ENCODE data around the gene CACNA1C. TPM values are rescaled to one million over a fixed set of nuclear protein-coding genes. Genes with fewer than 3 reads are reported as not detected.

Gene CACNA1C
- total and polyA plus RNA-seq, 2 donors (not counting 1 experiment from before 2014, with no cell fraction given), result 0.01 to 0.02 TPM

DNA sequence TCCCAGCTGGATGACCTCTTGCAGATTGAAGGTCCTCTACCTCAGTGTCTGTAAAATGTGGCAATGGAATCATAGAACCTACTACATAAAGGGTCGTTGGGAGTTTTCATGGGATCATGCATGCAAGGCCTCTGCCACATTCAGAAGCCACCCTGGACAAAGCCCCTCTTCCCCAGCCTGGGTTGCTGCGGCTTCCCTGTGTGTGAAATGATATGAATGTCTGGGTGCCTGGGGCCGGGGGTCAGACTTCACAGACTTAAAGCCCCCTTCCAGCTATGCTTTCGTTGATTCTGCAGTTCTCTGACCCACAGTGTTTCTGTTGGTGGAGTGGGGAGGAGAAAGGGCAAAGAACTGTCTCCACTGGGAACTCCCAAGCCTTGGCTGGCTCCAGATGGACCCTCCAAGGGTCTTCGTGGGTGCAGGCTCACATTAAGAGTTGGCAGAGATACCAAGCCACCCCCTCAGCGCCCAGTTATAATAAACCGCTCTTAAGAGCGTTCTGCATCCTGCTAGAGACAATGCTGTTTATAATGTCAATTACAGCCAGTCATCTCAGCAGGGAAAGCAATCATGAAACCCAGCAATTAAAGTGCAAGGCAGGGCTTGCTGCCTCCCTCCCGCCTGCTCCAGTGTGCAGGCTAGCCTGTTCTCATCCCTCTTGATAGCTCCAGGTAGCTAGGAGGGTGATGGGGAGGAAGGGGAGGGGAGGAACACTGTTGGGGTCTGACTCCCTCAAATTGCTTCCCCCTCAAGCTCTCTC lies 531.0 kb downstream of the CACNA1C start:
- H3K79me2 ChIP-seq (ENCODE audit: control insufficient read depth, insufficient read depth, low read length), result no peaks in the 10 kb centered on the region
- no peak overlapping the region for H3K4me2 ChIP-seq (replicated peaks; ENCODE audit: low read depth, low read length, poor library complexity, severe bottlenecking)
- TF ChIP-seq EZH2 (IDR thresholded peaks at IDR 0.05; ENCODE audit: borderline replicate concordance, insufficient read depth, low read depth, low read length, poor library complexity, severe bottlenecking) (no peak), CTCF (IDR thresholded peaks at IDR 0.05) (no peak)
- Mint-ChIP-seq H3K4me1 (peaks cover 3% of the 10 kb centered on the region), H3K4me3 (no peak overlapping the region), H3K27me3 (peaks cover 44% of the 10 kb centered on the region), H3K27ac (no peak overlapping the region), H3K9me3 (ENCODE audit: insufficient read depth) (no peaks in the 10 kb centered on the region)
- H2AFZ ChIP-seq (ENCODE audit: insufficient read depth, low read depth, low read length, poor library complexity, severe bottlenecking), result peak overlapping the region; percentile 33
- CTCF ChIA-PET, result no interaction called here
- no peak overlapping the region for H3K27ac ChIP-seq (ENCODE audit: low read length in 2 of 2)
- no peaks in the 10 kb centered on the region for H3K36me3 ChIP-seq (replicated peaks in 1 of 2; ENCODE audit: control extremely low read depth in 1 of 2, control insufficient read depth in 1 of 2, extremely low read depth in 1 of 2, insufficient read depth in 2 of 2, low read length in 1 of 2)
- no peaks in the 10 kb centered on the region for H3K4me1 ChIP-seq (ENCODE audit: control insufficient read depth in 2 of 2, insufficient read depth in 2 of 2, low read length in 2 of 2)
- POLR2A ChIA-PET, result no interaction called here
- ATAC-seq (ENCODE audit: low read depth) (no peak), DNase-seq (no peak)
- H3K9ac ChIP-seq (ENCODE audit: low read length), result no peak overlapping the region
- no peaks in the 10 kb centered on the region for H4K20me1 ChIP-seq (ENCODE audit: control insufficient read depth, insufficient read depth, low read length, poor library complexity, severe bottlenecking)
- no peaks in the 10 kb centered on the region for H3K9me3 ChIP-seq (ENCODE audit: control extremely low read depth in 1 of 3, control insufficient read depth in 2 of 3, insufficient read depth in 1 of 3, low read length in 2 of 3)
- intact Hi-C loops (cut with micrococcal nuclease), result loop anchor here (5.0 kb wide), 1 partner anchor 527 kb away; no protein-coding TSS in a partner anchor
- no peak overlapping the region for H3K4me3 ChIP-seq (ENCODE audit: control extremely low read depth in 1 of 5, extremely low read depth in 1 of 5, insufficient read depth in 1 of 5, low read depth in 2 of 5, low read length in 4 of 5)
- peaks cover 0 to 20% (median 5%) of the 10 kb centered on the region in 4 experiments for H3K27me3 ChIP-seq (replicated peaks in 1 of 4; ENCODE audit: control extremely low read depth in 1 of 4, control insufficient read depth in 3 of 4, insufficient read depth in 4 of 4, low read length in 3 of 4)
- WGBS (ENCODE audit: insufficient coverage), result 78% methylated on average over 4 of the region's 9 CpGs

Data from B cell (primary cell).